HG03460 (cell line): ENCODE measurements around the gene LILRB2.
"Not testable (repeated sequence)": the region's sequence is repeated elsewhere in the genome, so short reads cannot be mapped to it uniquely, and the experiment has no call there.

Source experiments
- ATAC-seq: cut with Tn5 transposase; IDR thresholded peaks from one replicate; pipeline ENCODE4 v1.9.1; 2021; ENCODE audit not compliant: unreplicated experiment

LILRB2 gene

GRCh38 chr19:54307389-54308020 lies 26.6 kb upstream of the LILRB2 start:
- no peak for ATAC-seq

- ATAC-seq = no peak
These were observed 24.2 kb upstream of the LILRB2 start for GRCh38 chr19:54305141-54305540.

- no peak for ATAC-seq
These were observed 21.3 kb upstream of the LILRB2 start for GRCh38 chr19:54302257-54302656.

GRCh38 chr19:54299515-54299914 lies 18.6 kb upstream of the LILRB2 start:
- no peak for ATAC-seq

- no peak for ATAC-seq
These were observed 18.2 kb upstream of the LILRB2 start for GRCh38 chr19:54299126-54299498.

- no peak for ATAC-seq
These were observed 17.6 kb upstream of the LILRB2 start for GRCh38 chr19:54298357-54299125.

- ATAC-seq = no peak
These were observed 16.9 kb upstream of the LILRB2 start for GRCh38 chr19:54297759-54298305.

GRCh38 chr19:54294539-54294938 lies 13.6 kb upstream of the LILRB2 start:
- no peak for ATAC-seq

GRCh38 chr19:54289160-54289559 lies 8.2 kb upstream of the LILRB2 start:
- ATAC-seq = not testable (repeated sequence)

GRCh38 chr19:54287456-54287855 lies 6.5 kb upstream of the LILRB2 start:
- ATAC-seq = no peak

GRCh38 chr19:54286283-54286682 lies 5.4 kb upstream of the LILRB2 start:
- ATAC-seq = not testable (repeated sequence)

- ATAC-seq = not testable (repeated sequence)
These were observed 4.6 kb upstream of the LILRB2 start for GRCh38 chr19:54285427-54286056.

- no peak for ATAC-seq
These were observed 2.0 kb upstream of the LILRB2 start for GRCh38 chr19:54282686-54283470.

- ATAC-seq = not testable (repeated sequence)
These were observed 792 bp upstream of the LILRB2 start for GRCh38 chr19:54281729-54282075.

- ATAC-seq = not testable (repeated sequence)
These were observed 469 bp downstream of the LILRB2 start for GRCh38 chr19:54280441-54280840.

- ATAC-seq = not testable (repeated sequence)
These were observed 885 bp downstream of the LILRB2 start for GRCh38 chr19:54280025-54280424.

GRCh38 chr19:54279406-54279962 lies 1.4 kb downstream of the LILRB2 start:
- ATAC-seq = no peak

- not testable (repeated sequence) for ATAC-seq
These were observed 2.2 kb downstream of the LILRB2 start for GRCh38 chr19:54278571-54279195.

GRCh38 chr19:54278056-54278455 lies 2.9 kb downstream of the LILRB2 start:
- ATAC-seq = not testable (repeated sequence)

- ATAC-seq = not testable (repeated sequence)
These were observed 3.7 kb downstream of the LILRB2 start for GRCh38 chr19:54277111-54277615.
